ENCODE measurements around the gene GRXCR2. TPM values are rescaled to one million over a fixed set of nuclear protein-coding genes. Genes with fewer than 3 reads are reported as not detected.

GRXCR2 gene
- not detected in 2 replicates for total RNA-seq

DNA sequence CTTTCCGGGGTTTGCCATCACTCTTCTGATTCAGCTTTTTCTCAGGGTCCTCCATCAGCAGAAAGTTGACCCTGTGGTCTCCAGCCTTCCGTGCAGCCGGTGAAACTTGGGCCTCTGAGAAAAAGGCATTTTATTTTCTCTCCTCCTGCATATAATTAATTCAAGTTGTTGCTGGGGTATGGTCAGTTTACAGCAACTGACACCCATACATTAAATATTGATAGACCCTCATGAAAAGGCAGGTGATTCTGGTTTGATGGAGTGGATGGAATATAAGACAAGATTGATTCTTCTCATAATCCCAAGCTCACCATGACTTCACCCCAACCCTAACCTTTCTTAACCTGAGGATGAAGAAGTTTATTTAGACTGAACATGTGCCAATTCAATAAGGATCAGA lies at the start of gene GRXCR2:
Gene GRXCR2 (minus strand): TSS at position 101 of the 400 bp plus-strand sequence. CDS start 46 bp downstream, at position 55.

GRCh38 chr5:145834917-145835847 lies 37.6 kb downstream of the GRXCR2 start, which contains the start of gene PRELID2:
PRELID2 (minus strand) TSS chr5:145835342; CDS start chr5:145835251, 91 bp downstream.

Other genes with a start within 250 kb of the GRXCR2 start
- gene PRELID2, start 37.7 kb downstream of the GRXCR2 start, total RNA-seq, result 29.1 and 69.3 TPM in 2 replicates
- gene SH3RF2, start 63.6 kb upstream of the GRXCR2 start, total RNA-seq, result 1.5 and 9.6 TPM in 2 replicates
- gene PLAC8L1, start 232.6 kb upstream of the GRXCR2 start, total RNA-seq, result 0.38 TPM in 1 of 2 replicates, not detected in the other